22Rv1 (cell line): ENCODE data around the gene XG.

ENCODE experiments used
- H3K27ac ChIP-seq: fragments of 450-650 bp; 2 replicates; pipeline ENCODE4 v1.5.1; 2017
- CTCF ChIP-seq: fragments of 450-650 bp; IDR thresholded peaks from 2 replicates; pipeline ENCODE4 v1.5.1; 2017; ENCODE audit warnings: mild to moderate bottlenecking
- ZFX ChIP-seq: fragments of 450-650 bp; IDR thresholded peaks from 2 replicates; pipeline ENCODE4 v1.6.1; 2017; ENCODE audit warnings: antibody characterized with exemption, borderline replicate concordance

Gene XG

GRCh38 chrX:2710041-2710840 is 41.6 kb upstream of the XG start:
- TF ChIP-seq CTCF, result no peak
- no peak for TF ChIP-seq ZFX
- H3K27ac ChIP-seq, result no peak overlapping the region

- TF ChIP-seq ZFX (no peak), CTCF (no peak)
- H3K27ac ChIP-seq, result no peak overlapping the region
Observed at GRCh38 chrX:2711441-2711840, 40.4 kb upstream of the XG start.

- TF ChIP-seq ZFX (no peak), CTCF (no peak)
- no peak overlapping the region for H3K27ac ChIP-seq
Observed at GRCh38 chrX:2712428-2712827, 39.4 kb upstream of the XG start.

- H3K27ac ChIP-seq, result no peak overlapping the region
- no peak for TF ChIP-seq CTCF
- no peak for TF ChIP-seq ZFX
Observed at GRCh38 chrX:2712890-2713840, 38.7 kb upstream of the XG start.

GRCh38 chrX:2714551-2714950 is 37.3 kb upstream of the XG start:
- H3K27ac ChIP-seq, result no peak overlapping the region
- TF ChIP-seq ZFX (no peak), CTCF (no peak)

- no peak for TF ChIP-seq CTCF
- no peak for TF ChIP-seq ZFX
- no peak overlapping the region for H3K27ac ChIP-seq
Observed at GRCh38 chrX:2715066-2715600, 36.7 kb upstream of the XG start.
